HepG2 (cell line): Measurements from ENCODE around the gene TLL2.

Experiments used
- CTCF ChIP-seq: sonication (generic); formaldehyde crosslinking; IDR thresholded peaks from 2 replicates; pipeline ENCODE4 v1.5.0; 2020; ENCODE audit warnings: mild to moderate bottlenecking, missing genetic modification reagents, moderate library complexity
- ELK4 ChIP-seq: sonication (generic); formaldehyde crosslinking; IDR thresholded peaks from 2 replicates; pipeline ENCODE4 v1.9.0; 2021; ENCODE audit warnings: missing genetic modification reagents, borderline replicate concordance
- RBM39 ChIP-seq: fragments of 200-400 bp; formaldehyde crosslinking; IDR thresholded peaks from one replicate; pipeline ENCODE4 v1.6.1; 2018; ENCODE audit warnings: antibody characterized with exemption, mild to moderate bottlenecking, low read depth, low read length; ENCODE audit not compliant: poor library complexity, severe bottlenecking
- USF2 ChIP-seq, 2 experiments: sonication (generic) in 1 of 2; formaldehyde crosslinking in 1 of 2; IDR thresholded peaks; 2 replicates each; pipeline versions ENCODE4 v1.5.1 to v1.6.1; 2011 to 2020; ENCODE audit warnings: borderline replicate concordance in 1 of 2, low read depth in 1 of 2, low read length in 1 of 2, mild to moderate bottlenecking in 1 of 2, missing genetic modification reagents in 1 of 2, moderate library complexity in 1 of 2
- ZNF512 ChIP-seq: sonication (generic); formaldehyde crosslinking; IDR thresholded peaks from 2 replicates; pipeline ENCODE4 v1.4.0; 2020; ENCODE audit warnings: mild to moderate bottlenecking, missing genetic modification reagents

GRCh38 chr10:96496281-96496925 is 17.3 kb downstream of the TLL2 start:
- TF ChIP-seq ELK4 (CRISPR knock-in tag), result no peak
- no peak for TF ChIP-seq ZNF512 (CRISPR knock-in tag)
- no peak for TF ChIP-seq CTCF (CRISPR knock-in tag)
- no peak for TF ChIP-seq RBM39
- TF ChIP-seq USF2 (IDR thresholded peaks at IDR 0.05; ENCODE audit: low read depth, low read length), result no peak
- TF ChIP-seq USF2 (CRISPR knock-in tag; IDR thresholded peaks at IDR 0.05; ENCODE audit: borderline replicate concordance), result no peak
